Ovary (tissue), 9 donors: ENCODE results near the gene PRODH2. TPM values are rescaled to one million over a fixed set of nuclear protein-coding genes. Genes with fewer than 3 reads are reported as not detected.

Source experiments
- DNase-seq, 5 donors: peaks; one replicate each; pipeline ENCODE4 v3.0.0-alpha.2; 2019 to 2020
- H3K27ac ChIP-seq, 2 donors: fragments of 200-600 bp; one replicate each; pipeline versions ENCODE4 v1.5.1 to v1.8.0; 2019 to 2022
- H3K27me3 ChIP-seq: fragments of 200-600 bp; one replicate; pipeline ENCODE4 v1.8.0; 2022
- H3K36me3 ChIP-seq: fragments of 200-600 bp; sonication (generic); one replicate; pipeline ENCODE4 v1.5.1; 2019
- H3K4me1 ChIP-seq: one replicate; pipeline ENCODE4 v1.8.1; 2013; ENCODE audit warnings: mild to moderate bottlenecking, moderate library complexity; ENCODE audit not compliant: insufficient read depth
- H3K4me3 ChIP-seq: fragments of 200-600 bp; sonication (generic); one replicate; pipeline ENCODE4 v1.5.1; 2017
- H3K9me3 ChIP-seq, 2 donors: fragments of 200-600 bp in 1 of 2; sonication (generic) in 1 of 2; one replicate each; pipeline versions ENCODE4 v1.5.1 to v1.8.1; 2013 to 2019; ENCODE audit warnings: mild to moderate bottlenecking in 1 of 2, moderate library complexity in 1 of 2
- EP300 ChIP-seq: sonication (generic); formaldehyde crosslinking; IDR thresholded peaks from one replicate; pipeline ENCODE4 v1.6.1; 2017; ENCODE audit warnings: antibody characterized with exemption
- POLR2A ChIP-seq: fragments of 450-650 bp; IDR thresholded peaks from one replicate; pipeline ENCODE4 v1.6.1; 2017; ENCODE audit warnings: antibody characterized with exemption, mild to moderate bottlenecking, moderate library complexity
- WGBS, 3 donors: extraction: QIAGEN DNeasy Blood & Tissue Kit in 1 of 3; methylation state at CpG; one replicate each; pipeline versions ENCODE4 v1.1.5 to v1.1.7; 2013 to 2017; 5-methylcytosine and 5-hydroxymethylcytosine counted together
- intact Hi-C, 4 donors: fragments of 100-400 bp; cut with DNase I; formaldehyde crosslinking; loops; one replicate each; pipeline versions ENCODE4 v1.11.0 to v1.15.1; 2022 to 2023
- polyA plus RNA-seq, 2 donors: library from polyadenylated mRNA; stranded (reverse); fragments of 200-250 nt in 1 of 2; fragments of 350-450 nt in 1 of 2; fragmentation: Illumina TruSeq in 1 of 2; extraction: RNeasy Lipid Tissue Mini Kit (QIAGEN cat#74804) in 1 of 2; gene quantifications; one replicate each; pipeline ENCODE4 v1.2.3, GENCODE V29; 2013 to 2014
- total RNA-seq, 7 donors: library from RNA; depleted of rRNA in 2 of 7; stranded (reverse); fragments of >200 nt in 2 of 7; fragmentation: NEBNext Ultra II Directional in 3 of 7; extraction: Animal tissue kit (Norgen Biotek cat#: 25700) in 3 of 7; gene quantifications; one replicate each; pipeline versions ENCODE4 v1.1.0 to v1.2.4, GENCODE V29; 2016 to 2023
- TF ChIP-seq, protein P1 (sequence below), 3 donors: fragments of 450-650 bp in 2 of 3; fragments of 200-600 bp in 1 of 3; IDR thresholded peaks; one replicate each; pipeline versions ENCODE4 v1.5.1 to v1.8.0; 2016 to 2022; ENCODE audit warnings: antibody characterized with exemption in 3 of 3, mild to moderate bottlenecking in 1 of 3
- donor health status: DM: no; HTN: no; CAD: no; lungs with moderate emphysema.
- donor health status: DM: no; HTN: no; CAD: no.
- donor health status: Bipolar disorder and iron deficiency.
- donor health status: DM: yes; HTN: yes; CAD: no.
- donor health status: DM: no; HTN: no; CAD: no.
- donor health status: DM: yes; HTN: yes; CAD: no.

Gene PRODH2
- total and polyA plus RNA-seq, 9 donors, result 0.41 TPM; not detected in 8

DNA sequence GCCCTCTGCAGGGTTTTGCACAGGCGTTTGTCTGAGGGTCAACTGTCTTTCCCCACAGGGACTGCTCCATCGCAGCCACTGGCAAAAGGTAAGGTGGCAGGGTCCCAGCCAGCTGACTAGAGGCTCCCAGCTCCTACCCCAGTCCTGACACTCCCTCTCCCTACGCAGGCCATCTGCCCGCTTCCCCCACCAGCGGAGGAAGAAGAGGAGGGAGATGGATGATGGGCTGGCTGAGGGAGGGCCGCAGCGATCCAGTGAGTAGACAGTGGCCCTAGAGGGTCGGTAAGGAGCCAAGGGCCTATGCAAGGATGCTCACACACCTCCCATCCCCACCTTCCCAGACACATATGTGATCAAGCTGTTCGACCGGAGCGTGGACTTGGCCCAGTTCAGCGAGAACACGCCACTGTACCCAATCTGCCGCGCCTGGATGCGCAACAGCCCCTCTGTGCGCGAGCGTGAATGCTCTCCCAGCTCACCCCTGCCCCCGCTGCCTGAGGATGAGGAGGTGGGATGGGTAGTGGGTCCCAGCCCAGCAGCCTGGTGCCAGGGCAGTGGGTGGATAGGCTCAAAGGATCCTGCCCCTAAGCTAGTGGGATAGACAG is 59.8 kb downstream of the PRODH2 start:
- peaks cover 13% of the 10 kb centered on the region for H3K4me1 ChIP-seq
- no peaks in the 10 kb centered on the region for H3K9me3 ChIP-seq
- peak in 2 of 5 donors; percentile 44 to 59 for DNase-seq
- 90 to 93% (median 92%) methylated on average over 20 of the region's 20 CpGs for WGBS, 3 donors
- TF ChIP-seq EP300, result no peak
- TF ChIP-seq, protein P1, sequence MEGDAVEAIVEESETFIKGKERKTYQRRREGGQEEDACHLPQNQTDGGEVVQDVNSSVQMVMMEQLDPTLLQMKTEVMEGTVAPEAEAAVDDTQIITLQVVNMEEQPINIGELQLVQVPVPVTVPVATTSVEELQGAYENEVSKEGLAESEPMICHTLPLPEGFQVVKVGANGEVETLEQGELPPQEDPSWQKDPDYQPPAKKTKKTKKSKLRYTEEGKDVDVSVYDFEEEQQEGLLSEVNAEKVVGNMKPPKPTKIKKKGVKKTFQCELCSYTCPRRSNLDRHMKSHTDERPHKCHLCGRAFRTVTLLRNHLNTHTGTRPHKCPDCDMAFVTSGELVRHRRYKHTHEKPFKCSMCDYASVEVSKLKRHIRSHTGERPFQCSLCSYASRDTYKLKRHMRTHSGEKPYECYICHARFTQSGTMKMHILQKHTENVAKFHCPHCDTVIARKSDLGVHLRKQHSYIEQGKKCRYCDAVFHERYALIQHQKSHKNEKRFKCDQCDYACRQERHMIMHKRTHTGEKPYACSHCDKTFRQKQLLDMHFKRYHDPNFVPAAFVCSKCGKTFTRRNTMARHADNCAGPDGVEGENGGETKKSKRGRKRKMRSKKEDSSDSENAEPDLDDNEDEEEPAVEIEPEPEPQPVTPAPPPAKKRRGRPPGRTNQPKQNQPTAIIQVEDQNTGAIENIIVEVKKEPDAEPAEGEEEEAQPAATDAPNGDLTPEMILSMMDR (IDR thresholded peaks at IDR 0.05), result no peak
- no peak for TF ChIP-seq POLR2A
- no peaks in the 10 kb centered on the region for H3K27me3 ChIP-seq
- no peak overlapping the region for H3K27ac ChIP-seq
- H3K4me3 ChIP-seq, result no peak overlapping the region
- intact Hi-C loops, result no loop called here
- H3K36me3 ChIP-seq, result no peaks in the 10 kb centered on the region

DNA sequence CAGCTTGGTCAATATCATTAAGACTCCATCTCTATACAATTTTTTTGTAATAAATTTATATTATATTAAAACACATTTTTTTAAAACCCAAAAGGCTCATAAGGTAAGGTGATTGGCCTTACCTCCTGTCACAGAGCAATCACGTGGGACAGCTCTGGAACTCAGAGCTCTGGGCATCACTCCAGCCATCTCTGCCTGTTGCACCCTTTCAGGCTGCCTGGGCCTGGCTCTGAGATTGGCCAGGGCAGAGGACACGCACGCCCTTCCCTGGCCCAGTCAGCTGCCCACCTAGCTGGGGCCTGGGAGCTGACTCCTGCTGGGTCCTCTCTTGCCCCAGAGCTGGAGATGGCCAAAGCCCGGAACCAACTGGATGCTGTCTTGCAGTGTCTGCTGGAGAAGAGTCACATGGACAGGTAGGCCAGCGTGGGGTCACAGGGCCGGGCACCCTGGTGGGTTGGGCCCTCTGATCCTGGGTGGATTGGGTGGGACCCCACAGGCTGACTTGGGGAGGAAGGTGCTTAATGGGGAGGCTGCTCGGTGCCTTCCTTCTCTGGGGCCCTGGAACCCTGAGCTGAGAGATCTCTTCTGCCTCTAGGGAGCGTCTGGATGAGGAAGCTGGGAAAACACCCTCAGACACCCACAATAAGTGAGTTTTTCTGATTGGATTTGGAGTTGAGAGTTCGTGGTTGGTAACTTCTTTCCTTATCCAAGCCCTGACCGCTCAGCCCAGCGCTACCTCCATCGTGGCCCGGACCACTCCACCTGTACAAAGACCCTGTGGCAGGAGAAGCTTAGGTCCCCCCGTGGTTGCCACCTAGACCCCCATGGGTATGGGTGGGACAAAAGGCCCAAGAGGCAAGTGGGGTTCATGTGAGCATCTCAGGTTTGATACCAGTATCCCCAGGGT is 60.6 kb downstream of the PRODH2 start:
- intact Hi-C loops, result no loop called here
- DNase-seq, result no peak
- no peaks in the 10 kb centered on the region for H3K27me3 ChIP-seq
- WGBS, 3 donors, result 81 to 86% (median 82%) methylated on average over 14 of the region's 14 CpGs
- no peak overlapping the region for H3K4me3 ChIP-seq
- TF ChIP-seq POLR2A (no peak), EP300 (no peak)
- TF ChIP-seq, protein P1 (IDR thresholded peaks at IDR 0.05), result no peak
- no peaks in the 10 kb centered on the region for H3K9me3 ChIP-seq
- H3K27ac ChIP-seq, result no peak overlapping the region
- H3K36me3 ChIP-seq, result no peaks in the 10 kb centered on the region
- H3K4me1 ChIP-seq, result peaks cover 13% of the 10 kb centered on the region

DNA sequence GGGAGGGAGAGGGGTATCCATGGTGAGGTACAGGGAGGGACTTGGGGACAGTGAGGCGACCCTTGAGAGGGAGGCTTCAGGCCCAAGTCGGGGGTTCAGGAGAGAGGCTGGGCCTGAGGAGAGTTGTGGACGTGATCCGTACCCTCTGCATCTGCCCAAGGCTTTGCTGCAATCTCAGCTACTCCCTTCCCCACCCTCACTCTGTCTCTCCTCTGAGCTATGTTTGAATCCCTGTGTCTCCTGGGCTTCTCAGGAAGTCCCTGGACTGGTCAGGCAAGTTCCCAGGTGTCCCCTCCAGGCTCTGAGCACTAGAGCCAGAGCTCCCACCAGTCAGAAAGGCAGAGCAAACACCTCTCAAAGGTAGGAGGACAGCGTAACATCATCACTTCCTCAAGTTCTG is 62.5 kb downstream of the PRODH2 start:
- intact Hi-C loops, result no loop called here
- DNase-seq, result no peak
- Histone ChIP-seq H3K9me3 (no peaks in the 10 kb centered on the region), H3K36me3 (no peaks in the 10 kb centered on the region), H3K27ac (no peak overlapping the region), H3K4me3 (no peak overlapping the region), H3K27me3 (no peaks in the 10 kb centered on the region), H3K4me1 (peaks cover 12% of the 10 kb centered on the region)
- WGBS, 3 donors, result 85 to 93% (median 89%) methylated on average over 5 of the region's 5 CpGs
- TF ChIP-seq EP300, result no peak
- TF ChIP-seq, protein P1 (IDR thresholded peaks at IDR 0.05), result no peak
- TF ChIP-seq POLR2A, result no peak

Other genes with a start within 250 kb of the PRODH2 start
- not detected for gene ATP4A, start 249.2 kb downstream of the PRODH2 start, total RNA-seq
- gene ATP4A, start 249.2 kb downstream of the PRODH2 start, polyA plus RNA-seq, result under 1 TPM in 1 of 2 donors, not detected in 1; 0.02 TPM
- not detected for gene PMIS2, start 226.7 kb downstream of the PRODH2 start, total RNA-seq
- not detected for gene PMIS2, start 226.7 kb downstream of the PRODH2 start, polyA plus RNA-seq
- gene HAUS5, start 200.1 kb downstream of the PRODH2 start, total RNA-seq, result 10 to 100 TPM; 10.6 to 24.5 (median 19.5) TPM
- 10 to 100 TPM in 1 of 2 donors, 1 to 10 TPM in 1; 8.8 to 14.8 TPM for gene HAUS5, start 200.1 kb downstream of the PRODH2 start, polyA plus RNA-seq
- gene RBM42, start 183.8 kb downstream of the PRODH2 start, total RNA-seq, result 10 to 100 TPM; 43.0 to 90.4 (median 78.1) TPM
- gene RBM42, start 183.8 kb downstream of the PRODH2 start, polyA plus RNA-seq, result 10 to 100 TPM in 1 of 2 donors, 1 to 10 TPM in 1; 6.1 to 68.0 TPM
- 1 to 10 TPM in 5 of 7 donors, under 1 TPM in 2; 0.79 to 2.5 (median 1.4) TPM for gene ETV2, start 171.1 kb downstream of the PRODH2 start, total RNA-seq
- 1 to 10 TPM in 1 of 2 donors, not detected in 1; 1.9 TPM for gene ETV2, start 171.1 kb downstream of the PRODH2 start, polyA plus RNA-seq
- 100 to 1,000 TPM; 181 to 320 (median 243) TPM for gene COX6B1, start 164.5 kb downstream of the PRODH2 start, total RNA-seq
- gene COX6B1, start 164.5 kb downstream of the PRODH2 start, polyA plus RNA-seq, result 100 to 1,000 TPM; 466 to 601 TPM
- gene UPK1A, start 146.3 kb downstream of the PRODH2 start, total RNA-seq, result not detected
- gene UPK1A, start 146.3 kb downstream of the PRODH2 start, polyA plus RNA-seq, result under 1 TPM; 0.06 to 0.20 TPM
- gene ZBTB32, start 108.3 kb downstream of the PRODH2 start, total RNA-seq, result under 1 TPM in 1 of 7 donors, not detected in 6; 0.41 TPM
- gene ZBTB32, start 108.3 kb downstream of the PRODH2 start, polyA plus RNA-seq, result not detected
- gene KMT2B, start 94.8 kb downstream of the PRODH2 start, total RNA-seq, result 10 to 100 TPM; 13.0 to 53.7 (median 38.4) TPM
- 10 to 100 TPM in 1 of 2 donors, 1 to 10 TPM in 1; 8.8 to 27.2 TPM for gene KMT2B, start 94.8 kb downstream of the PRODH2 start, polyA plus RNA-seq
- 10 to 100 TPM in 3 of 7 donors, 1 to 10 TPM in 4; 3.6 to 12.8 (median 7.6) TPM for gene IGFLR1, start 70.4 kb downstream of the PRODH2 start, total RNA-seq
- gene IGFLR1, start 70.4 kb downstream of the PRODH2 start, polyA plus RNA-seq, result 1 to 10 TPM in 1 of 2 donors, under 1 TPM in 1; 0.93 to 9.0 TPM
- gene U2AF1L4, start 67.4 kb downstream of the PRODH2 start, total RNA-seq, result 10 to 100 TPM; 16.7 to 37.5 (median 25.6) TPM
- 10 to 100 TPM; 16.7 to 37.7 TPM for gene U2AF1L4, start 67.4 kb downstream of the PRODH2 start, polyA plus RNA-seq
- 10 to 100 TPM; 23.4 to 90.4 (median 44.9) TPM for gene PSENEN, start 67.2 kb downstream of the PRODH2 start, total RNA-seq
- gene PSENEN, start 67.2 kb downstream of the PRODH2 start, polyA plus RNA-seq, result 10 to 100 TPM; 34.0 to 44.6 TPM
- gene LIN37, start 64.3 kb downstream of the PRODH2 start, total RNA-seq, result 10 to 100 TPM; 14.5 to 25.6 (median 19.1) TPM
- gene LIN37, start 64.3 kb downstream of the PRODH2 start, polyA plus RNA-seq, result 10 to 100 TPM in 1 of 2 donors, 1 to 10 TPM in 1; 9.8 to 24.1 TPM
- 100 to 1,000 TPM in 6 of 7 donors, 10 to 100 TPM in 1; 44.9 to 276 (median 232) TPM for gene HSPB6, start 55.8 kb downstream of the PRODH2 start, total RNA-seq
- gene HSPB6, start 55.8 kb downstream of the PRODH2 start, polyA plus RNA-seq, result 100 to 1,000 TPM; 101 to 434 TPM
- 10 to 100 TPM in 5 of 7 donors, 1 to 10 TPM in 2; 3.3 to 59.0 (median 32.0) TPM for gene PROSER3, start 54.7 kb downstream of the PRODH2 start, total RNA-seq
- gene PROSER3, start 54.7 kb downstream of the PRODH2 start, polyA plus RNA-seq, result 10 to 100 TPM; 12.6 to 12.9 TPM
- gene ARHGAP33, start 37.3 kb downstream of the PRODH2 start, total RNA-seq, result 10 to 100 TPM; 14.7 to 52.7 (median 46.1) TPM
- 10 to 100 TPM in 1 of 2 donors, under 1 TPM in 1; 0.95 to 18.5 TPM for gene ARHGAP33, start 37.3 kb downstream of the PRODH2 start, polyA plus RNA-seq
- gene NPHS1, start 39.7 kb upstream of the PRODH2 start, total RNA-seq, result 1 to 10 TPM in 1 of 7 donors, under 1 TPM in 1, not detected in 5; 0.12 to 1.0 TPM
- under 1 TPM in 1 of 2 donors, not detected in 1; 0.01 TPM for gene NPHS1, start 39.7 kb upstream of the PRODH2 start, polyA plus RNA-seq
- gene KIRREL2, start 44.1 kb upstream of the PRODH2 start, total RNA-seq, result under 1 TPM in 2 of 7 donors, not detected in 5; 0.12 to 0.15 TPM
- gene KIRREL2, start 44.1 kb upstream of the PRODH2 start, polyA plus RNA-seq, result under 1 TPM; 0.02 to 0.05 TPM
- gene APLP1, start 55.7 kb upstream of the PRODH2 start, total RNA-seq, result 10 to 100 TPM in 1 of 7 donors, 1 to 10 TPM in 3, under 1 TPM in 3; 0.55 to 10.1 (median 1.5) TPM
- 1 to 10 TPM; 1.6 to 3.0 TPM for gene APLP1, start 55.7 kb upstream of the PRODH2 start, polyA plus RNA-seq
- 10 to 100 TPM; 10.4 to 23.7 (median 14.6) TPM for gene NFKBID, start 87.7 kb upstream of the PRODH2 start, total RNA-seq
- gene NFKBID, start 87.7 kb upstream of the PRODH2 start, polyA plus RNA-seq, result 1 to 10 TPM; 4.8 to 5.0 TPM
- 1 to 10 TPM in 6 of 7 donors, under 1 TPM in 1; 0.92 to 6.3 (median 5.5) TPM for gene HCST, start 89.7 kb upstream of the PRODH2 start, total RNA-seq
- 1 to 10 TPM; 8.5 to 9.2 TPM for gene HCST, start 89.7 kb upstream of the PRODH2 start, polyA plus RNA-seq
- 10 to 100 TPM in 6 of 7 donors, 1 to 10 TPM in 1; 9.2 to 41.5 (median 31.4) TPM for gene TYROBP, start 95.5 kb upstream of the PRODH2 start, total RNA-seq
- 100 to 1,000 TPM in 1 of 2 donors, 10 to 100 TPM in 1; 55.1 to 135 TPM for gene TYROBP, start 95.5 kb upstream of the PRODH2 start, polyA plus RNA-seq
- gene LRFN3, start 123.5 kb upstream of the PRODH2 start, total RNA-seq, result 10 to 100 TPM; 10.6 to 31.2 (median 21.9) TPM
- 10 to 100 TPM in 1 of 2 donors, 1 to 10 TPM in 1; 6.4 to 13.4 TPM for gene LRFN3, start 123.5 kb upstream of the PRODH2 start, polyA plus RNA-seq
- 10 to 100 TPM; 17.0 to 78.6 (median 20.2) TPM for gene SDHAF1, start 182.3 kb upstream of the PRODH2 start, total RNA-seq
- gene SDHAF1, start 182.3 kb upstream of the PRODH2 start, polyA plus RNA-seq, result 10 to 100 TPM; 11.2 to 21.6 TPM
- gene SYNE4, start 196.0 kb upstream of the PRODH2 start, total RNA-seq, result 1 to 10 TPM in 4 of 7 donors, under 1 TPM in 3; 0.43 to 2.6 (median 1.7) TPM
- under 1 TPM; 0.37 to 0.48 TPM for gene SYNE4, start 196.0 kb upstream of the PRODH2 start, polyA plus RNA-seq
- 10 to 100 TPM; 12.7 to 25.5 (median 18.6) TPM for gene ALKBH6, start 201.4 kb upstream of the PRODH2 start, total RNA-seq
- gene ALKBH6, start 201.4 kb upstream of the PRODH2 start, polyA plus RNA-seq, result 10 to 100 TPM; 17.7 to 18.3 TPM
- 10 to 100 TPM; 16.1 to 82.5 (median 54.9) TPM for gene CLIP3, start 220.0 kb upstream of the PRODH2 start, total RNA-seq
- 10 to 100 TPM; 34.3 to 91.3 TPM for gene CLIP3, start 220.0 kb upstream of the PRODH2 start, polyA plus RNA-seq
- 1 to 10 TPM; 5.3 to 7.9 (median 6.5) TPM for gene THAP8, start 241.4 kb upstream of the PRODH2 start, total RNA-seq
- 1 to 10 TPM; 1.9 to 5.9 TPM for gene THAP8, start 241.4 kb upstream of the PRODH2 start, polyA plus RNA-seq
- 1 to 10 TPM in 2 of 7 donors, under 1 TPM in 5; 0.24 to 1.0 (median 0.69) TPM for gene WDR62, start 242.1 kb upstream of the PRODH2 start, total RNA-seq
- under 1 TPM; 0.18 to 0.51 TPM for gene WDR62, start 242.1 kb upstream of the PRODH2 start, polyA plus RNA-seq